Natural killer cell (primary cell): ENCODE measurements around the gene NHS. TPM values are rescaled to one million over a fixed set of nuclear protein-coding genes. Genes with fewer than 3 reads are reported as not detected.

ENCODE experiments used
- ATAC-seq, 3 donors: fragments of 150-1000 bp in 2 of 3; fragments of 200-7000 bp in 1 of 3; cut with Tn5 transposase; 1 replicate in 1 of 3; 2 replicates in 2 of 3; pipeline ENCODE4 v1.10.0; 2021; ENCODE audit warnings: mild to moderate bottlenecking in 2 of 3, moderate library complexity in 2 of 3
- DNase-seq, 2 donors: peaks; one replicate each; pipeline versions ENCODE4 v3.0.0 to v3.0.0-alpha.2; 2013 to 2021; ENCODE audit warnings: mixed read lengths in 1 of 2
- H3K27ac ChIP-seq: one replicate; pipeline ENCODE4 v1.5.1; 2013; ENCODE audit warnings: mild to moderate bottlenecking, low read length
- H3K27me3 ChIP-seq: one replicate; pipeline ENCODE4 v1.6.1; 2013; ENCODE audit warnings: low read length; ENCODE audit not compliant: control insufficient read depth, insufficient read depth
- H3K36me3 ChIP-seq: one replicate; pipeline ENCODE4 v1.6.1; 2013; ENCODE audit warnings: low read length; ENCODE audit not compliant: control insufficient read depth, insufficient read depth
- H3K4me1 ChIP-seq: one replicate; pipeline ENCODE4 v1.6.1; 2013; ENCODE audit warnings: low read length; ENCODE audit not compliant: control insufficient read depth, insufficient read depth
- H3K4me3 ChIP-seq: one replicate; pipeline ENCODE4 v1.5.1; 2013; ENCODE audit warnings: low read length
- H3K9me3 ChIP-seq: one replicate; pipeline ENCODE4 v1.6.1; 2013; ENCODE audit warnings: low read length; ENCODE audit not compliant: control insufficient read depth, insufficient read depth
- H3K27ac Mint-ChIP-seq, 2 donors: one replicate each; pipeline ENCODE4 v1.8.0; 2022; ENCODE audit warnings: mild to moderate bottlenecking in 2 of 2, mixed read lengths in 2 of 2, moderate library complexity in 1 of 2
- H3K27me3 Mint-ChIP-seq, 2 donors: one replicate each; pipeline ENCODE4 v1.8.0; 2022; ENCODE audit warnings: low read depth in 2 of 2, mixed read lengths in 2 of 2
- H3K36me3 Mint-ChIP-seq: one replicate; pipeline ENCODE4 v1.8.0; 2022; ENCODE audit warnings: mixed read lengths
- H3K4me1 Mint-ChIP-seq, 2 donors: one replicate each; pipeline ENCODE4 v1.8.0; 2022; ENCODE audit warnings: mixed read lengths in 2 of 2
- H3K4me3 Mint-ChIP-seq: one replicate; pipeline ENCODE4 v1.8.0; 2022; ENCODE audit warnings: mild to moderate bottlenecking, moderate library complexity, mixed read lengths
- H3K9me3 Mint-ChIP-seq, 2 donors: one replicate each; pipeline ENCODE4 v1.8.0; 2022; ENCODE audit warnings: mixed read lengths in 2 of 2
- CTCF ChIP-seq: fragments of 200-600 bp; IDR thresholded peaks from one replicate; pipeline ENCODE4 v1.8.0; 2022; ENCODE audit warnings: antibody characterized with exemption
- WGBS: methylation state at CpG from one replicate; pipeline ENCODE4 v1.1.7; 2013; ENCODE audit warnings: missing lambda C conversion rate; ENCODE audit not compliant: insufficient coverage; 5-methylcytosine and 5-hydroxymethylcytosine counted together
- intact Hi-C: fragments of 100-400 bp; cut with micrococcal nuclease; formaldehyde crosslinking; loops from one replicate; pipeline ENCODE4 v1.14.2; 2022
- total RNA-seq, 4 donors: library from RNA; stranded (reverse); fragments of 120-200 nt in 1 of 4; gene quantifications; one replicate each; pipeline versions ENCODE4 v1.2.3 to v1.2.4, GENCODE V29; 2013 to 2022

Gene NHS
- total RNA-seq, 3 donors from 2014 or later (not counting 1 experiment from before 2014, with no cell fraction given): 0.05 to 0.28 TPM; not detected in 1

GRCh38 chrX:17654116-17654515, 279.1 kb downstream of the NHS start:
- Mint-ChIP-seq H3K4me3 (no peak overlapping the region), H3K27ac (peak overlapping the region in 1 of 2 donors; percentile 83), H3K4me1 (peaks cover 11 to 14% of the 10 kb centered on the region in 2 donors), H3K9me3 (peaks cover 0 to 3% of the 10 kb centered on the region in 2 donors), H3K36me3 (no peaks in the 10 kb centered on the region), H3K27me3 (peaks cover 17 to 33% of the 10 kb centered on the region in 2 donors)
- TF ChIP-seq CTCF: no peak
- peak in 2 of 3 donors; percentile 60 to 61 for ATAC-seq
- WGBS: 47% methylated on average over 3 of the region's 3 CpGs
- Histone ChIP-seq H3K9me3 (no peaks in the 10 kb centered on the region), H3K27me3 (peaks cover 4% of the 10 kb centered on the region), H3K4me3 (no peak overlapping the region), H3K36me3 (no peaks in the 10 kb centered on the region), H3K4me1 (peaks cover 19% of the 10 kb centered on the region), H3K27ac (no peak overlapping the region)
- intact Hi-C loops: no loop called here
- peak in 1 of 2 donors; percentile 76 for DNase-seq

- Histone ChIP-seq H3K27ac (no peak overlapping the region), H3K4me3 (peak overlapping the region; percentile 13), H3K27me3 (peaks cover 4% of the 10 kb centered on the region), H3K9me3 (no peaks in the 10 kb centered on the region), H3K36me3 (no peaks in the 10 kb centered on the region), H3K4me1 (peaks cover 19% of the 10 kb centered on the region)
- H3K4me1 Mint-ChIP-seq: peaks cover 11 to 14% of the 10 kb centered on the region in 2 donors
- intact Hi-C loops: no loop called here
- 3% methylated on average over 47 of the region's 48 CpGs for WGBS
- H3K4me3 Mint-ChIP-seq: peak overlapping the region; percentile 58
- H3K27me3 Mint-ChIP-seq: peaks cover 14 to 36% of the 10 kb centered on the region in 2 donors
- no peaks in the 10 kb centered on the region for H3K36me3 Mint-ChIP-seq
- no peak overlapping the region for H3K27ac Mint-ChIP-seq
- DNase-seq (peak in 1 of 2 donors; percentile 3), ATAC-seq (no peak)
- peaks cover 0 to 3% of the 10 kb centered on the region in 2 donors for H3K9me3 Mint-ChIP-seq
- no peak for TF ChIP-seq CTCF
These were observed 280.4 kb downstream of the NHS start for GRCh38 chrX:17655211-17656034.

- Histone ChIP-seq H3K4me3 (peak overlapping the region; percentile 13), H3K27me3 (peaks cover 4% of the 10 kb centered on the region), H3K4me1 (peaks cover 19% of the 10 kb centered on the region), H3K27ac (no peak overlapping the region), H3K9me3 (no peaks in the 10 kb centered on the region), H3K36me3 (no peaks in the 10 kb centered on the region)
- H3K27ac Mint-ChIP-seq: no peak overlapping the region
- H3K36me3 Mint-ChIP-seq: no peaks in the 10 kb centered on the region
- H3K4me3 Mint-ChIP-seq: no peak overlapping the region
- peaks cover 14 to 30% of the 10 kb centered on the region in 2 donors for H3K27me3 Mint-ChIP-seq
- ATAC-seq: no peak
- TF ChIP-seq CTCF: no peak
- DNase-seq: peak in 1 of 2 donors; percentile 25
- 4% methylated on average over 35 of the region's 36 CpGs for WGBS
- peaks cover 0 to 3% of the 10 kb centered on the region in 2 donors for H3K9me3 Mint-ChIP-seq
- peaks cover 11 to 14% of the 10 kb centered on the region in 2 donors for H3K4me1 Mint-ChIP-seq
- intact Hi-C loops: no loop called here
These were observed 281.0 kb downstream of the NHS start for GRCh38 chrX:17656035-17656418.
